Measurements from ENCODE around the gene FRMD4B.

- TF ChIP-seq POLR2AphosphoS5 (IDR thresholded peaks at IDR 0.05; ENCODE audit: borderline replicate concordance, low read depth, low read length): no peak
- no peak for TF ChIP-seq EZH2 (IDR thresholded peaks at IDR 0.05)
Observed at GRCh38 chr3:69180869-69181591, 204.9 kb downstream of the FRMD4B start.

Measured in SK-N-MC (cell line).